Measurements from ENCODE around the gene PIM1. TPM values are rescaled to one million over a fixed set of nuclear protein-coding genes. Genes with fewer than 3 reads are reported as not detected.

PIM1 gene
- total RNA-seq, 3 donors from 2014 or later, result 17.4 to 56.0 (median 31.6) TPM

DNA sequence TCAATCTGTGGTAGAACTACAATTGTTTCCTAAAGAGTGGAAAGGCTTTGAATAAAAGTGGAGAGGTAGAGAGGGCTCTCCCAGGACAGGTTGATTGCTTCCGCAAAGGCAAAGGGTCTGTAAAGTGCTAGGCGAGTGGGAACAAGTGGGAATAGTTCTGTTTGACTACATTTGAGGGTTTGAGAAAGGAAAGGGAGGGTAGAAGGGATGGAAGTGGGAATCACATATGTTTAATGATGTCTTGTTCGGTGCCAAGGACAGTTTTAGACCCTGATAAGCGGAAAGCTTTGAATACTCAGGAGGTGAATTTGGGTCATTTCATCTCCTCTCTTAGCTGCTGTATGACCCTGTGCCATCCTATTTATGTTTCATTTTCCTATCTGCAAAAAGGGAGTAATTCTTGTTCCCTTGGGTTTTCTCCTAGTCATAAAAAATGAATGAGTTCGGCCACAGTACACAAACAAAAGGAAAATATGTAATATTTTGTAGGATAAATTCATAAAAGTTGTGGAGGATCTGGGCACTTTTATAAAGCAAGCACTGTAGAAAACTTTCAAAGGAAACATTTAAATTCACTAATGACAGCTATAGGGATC, 1.7 kb upstream of the PIM1 start:
- intact Hi-C loops (cut with DNase I; ENCODE audit: low total_unique reads), result no loop called here
- H3K4me3 ChIP-seq, result peak overlapping the region in 2 of 3 donors; percentile 43 to 89
- H3K27me3 ChIP-seq, result no peaks in the 10 kb centered on the region
- DNase-seq (ENCODE audit: low spot score in 2 of 2), result no peak
- peak overlapping the region; percentile 92 to 93 for H3K27ac ChIP-seq
- H3K36me3 ChIP-seq, result no peaks in the 10 kb centered on the region
- peaks cover 0 to 7% of the 10 kb centered on the region in 2 donors for H3K4me1 ChIP-seq
- TF ChIP-seq POLR2AphosphoS5 (IDR thresholded peaks at IDR 0.05) (no peak), POLR2A (IDR thresholded peaks at IDR 0.05) (no peak)
- TF ChIP-seq, protein P1, sequence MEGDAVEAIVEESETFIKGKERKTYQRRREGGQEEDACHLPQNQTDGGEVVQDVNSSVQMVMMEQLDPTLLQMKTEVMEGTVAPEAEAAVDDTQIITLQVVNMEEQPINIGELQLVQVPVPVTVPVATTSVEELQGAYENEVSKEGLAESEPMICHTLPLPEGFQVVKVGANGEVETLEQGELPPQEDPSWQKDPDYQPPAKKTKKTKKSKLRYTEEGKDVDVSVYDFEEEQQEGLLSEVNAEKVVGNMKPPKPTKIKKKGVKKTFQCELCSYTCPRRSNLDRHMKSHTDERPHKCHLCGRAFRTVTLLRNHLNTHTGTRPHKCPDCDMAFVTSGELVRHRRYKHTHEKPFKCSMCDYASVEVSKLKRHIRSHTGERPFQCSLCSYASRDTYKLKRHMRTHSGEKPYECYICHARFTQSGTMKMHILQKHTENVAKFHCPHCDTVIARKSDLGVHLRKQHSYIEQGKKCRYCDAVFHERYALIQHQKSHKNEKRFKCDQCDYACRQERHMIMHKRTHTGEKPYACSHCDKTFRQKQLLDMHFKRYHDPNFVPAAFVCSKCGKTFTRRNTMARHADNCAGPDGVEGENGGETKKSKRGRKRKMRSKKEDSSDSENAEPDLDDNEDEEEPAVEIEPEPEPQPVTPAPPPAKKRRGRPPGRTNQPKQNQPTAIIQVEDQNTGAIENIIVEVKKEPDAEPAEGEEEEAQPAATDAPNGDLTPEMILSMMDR (IDR thresholded peaks at IDR 0.05), result no peak
- no peaks in the 10 kb centered on the region for H3K9me3 ChIP-seq

DNA sequence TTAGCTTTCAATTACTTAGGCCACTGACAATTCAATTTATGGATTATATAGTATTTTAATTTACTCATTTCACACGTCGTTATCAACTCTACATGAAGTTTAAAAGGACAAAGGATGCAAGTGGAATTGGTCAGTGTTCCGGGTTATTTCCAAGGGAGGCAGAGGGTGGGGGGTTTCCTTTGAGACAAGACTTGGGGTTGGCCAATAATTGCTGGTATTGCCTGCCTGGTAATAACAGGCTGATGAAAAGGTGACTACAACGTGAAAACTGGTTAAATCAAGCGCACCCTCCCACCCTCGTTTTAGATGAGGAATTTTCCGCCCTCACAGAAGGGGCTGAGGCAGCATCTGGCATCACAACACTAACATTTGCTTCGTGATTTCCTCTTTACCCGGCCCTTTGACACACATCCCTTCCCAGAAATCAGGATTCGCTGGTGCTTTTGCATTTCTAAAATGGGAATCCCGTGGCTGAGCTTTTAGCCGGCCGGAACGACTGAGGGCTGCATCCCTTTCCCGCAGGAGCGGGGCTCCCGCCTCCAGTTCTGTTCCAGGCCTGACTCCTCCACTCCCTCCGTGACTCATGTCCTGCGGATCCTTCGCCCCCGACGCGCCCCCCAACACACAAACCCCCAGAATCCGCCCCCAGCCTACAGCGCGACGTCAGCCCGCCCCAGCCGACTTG, 999 bp upstream of the PIM1 start:
- no peak for DNase-seq (ENCODE audit: low spot score in 2 of 2)
- Histone ChIP-seq H3K4me3 (peak overlapping the region; percentile 43 to 89 (median 84)), H3K9me3 (no peaks in the 10 kb centered on the region), H3K27me3 (no peaks in the 10 kb centered on the region), H3K4me1 (peaks cover 0 to 7% of the 10 kb centered on the region in 2 donors), H3K27ac (peak overlapping the region; percentile 92 to 93), H3K36me3 (no peaks in the 10 kb centered on the region)
- TF ChIP-seq POLR2AphosphoS5 (IDR thresholded peaks at IDR 0.05) (no peak), POLR2A (IDR thresholded peaks at IDR 0.05) (no peak)
- TF ChIP-seq, protein P1 (IDR thresholded peaks at IDR 0.05), result no peak
- intact Hi-C loops (cut with DNase I; ENCODE audit: low total_unique reads), result no loop called here

DNA sequence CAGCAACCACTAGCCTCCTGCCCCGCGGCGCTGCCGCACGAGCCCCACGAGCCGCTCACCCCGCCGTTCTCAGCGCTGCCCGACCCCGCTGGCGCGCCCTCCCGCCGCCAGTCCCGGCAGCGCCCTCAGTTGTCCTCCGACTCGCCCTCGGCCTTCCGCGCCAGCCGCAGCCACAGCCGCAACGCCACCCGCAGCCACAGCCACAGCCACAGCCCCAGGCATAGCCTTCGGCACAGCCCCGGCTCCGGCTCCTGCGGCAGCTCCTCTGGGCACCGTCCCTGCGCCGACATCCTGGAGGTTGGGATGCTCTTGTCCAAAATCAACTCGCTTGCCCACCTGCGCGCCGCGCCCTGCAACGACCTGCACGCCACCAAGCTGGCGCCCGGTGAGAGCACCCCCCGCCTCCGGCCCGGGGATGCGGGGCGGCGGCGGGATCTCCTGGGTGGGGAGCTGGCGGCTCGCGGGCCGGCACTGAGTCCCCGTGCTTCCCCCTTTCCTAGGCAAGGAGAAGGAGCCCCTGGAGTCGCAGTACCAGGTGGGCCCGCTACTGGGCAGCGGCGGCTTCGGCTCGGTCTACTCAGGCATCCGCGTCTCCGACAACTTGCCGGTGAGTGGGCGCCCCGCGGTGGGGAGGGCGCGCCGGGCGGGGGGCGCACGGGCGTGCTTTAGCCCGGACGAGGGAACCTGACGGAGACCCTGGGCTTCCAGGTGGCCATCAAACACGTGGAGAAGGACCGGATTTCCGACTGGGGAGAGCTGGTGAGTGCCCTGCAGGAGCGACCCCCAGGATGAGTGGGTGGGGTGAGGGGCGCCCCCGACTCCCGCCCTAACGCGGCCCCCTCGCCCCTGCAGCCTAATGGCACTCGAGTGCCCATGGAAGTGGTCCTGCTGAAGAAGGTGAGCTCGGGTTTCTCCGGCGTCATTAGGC, 585 bp downstream of the PIM1 start:
- peak; percentile 47 to 57 for DNase-seq (ENCODE audit: low spot score in 2 of 2)
- TF ChIP-seq POLR2A (IDR thresholded peaks at IDR 0.05), result no peak
- TF ChIP-seq, protein P1 (IDR thresholded peaks at IDR 0.05), result peak in 2 of 3 donors; percentile 14 to 51

DNA sequence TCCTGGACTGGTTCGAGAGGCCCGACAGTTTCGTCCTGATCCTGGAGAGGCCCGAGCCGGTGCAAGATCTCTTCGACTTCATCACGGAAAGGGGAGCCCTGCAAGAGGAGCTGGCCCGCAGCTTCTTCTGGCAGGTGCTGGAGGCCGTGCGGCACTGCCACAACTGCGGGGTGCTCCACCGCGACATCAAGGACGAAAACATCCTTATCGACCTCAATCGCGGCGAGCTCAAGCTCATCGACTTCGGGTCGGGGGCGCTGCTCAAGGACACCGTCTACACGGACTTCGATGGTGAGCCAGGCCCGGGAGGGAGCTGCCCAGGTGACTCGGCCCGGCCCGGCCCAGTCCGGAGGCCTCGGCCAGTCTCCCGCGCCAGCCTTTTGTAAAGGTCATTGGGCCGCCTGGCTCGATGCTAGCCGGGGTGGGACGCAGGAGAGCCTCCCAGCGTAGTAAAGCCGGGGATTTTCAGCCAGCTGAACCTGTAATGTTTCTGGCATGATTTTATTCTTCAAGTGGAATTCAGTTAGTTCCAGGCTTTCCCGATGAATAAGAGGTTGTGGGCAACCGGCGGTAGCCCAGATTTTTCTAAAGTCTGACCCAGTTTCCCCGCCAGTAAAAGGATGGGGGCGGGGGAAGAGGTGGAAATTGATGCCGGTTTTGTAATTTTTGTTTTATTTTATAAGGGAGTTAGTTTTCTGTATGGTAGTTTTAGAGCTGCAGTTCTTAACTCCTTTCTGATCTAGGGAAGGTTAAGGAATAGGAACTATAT, 1.4 kb downstream of the PIM1 start:
- H3K4me3 ChIP-seq, result peak overlapping the region; percentile 84 to 99 (median 89)
- intact Hi-C loops (cut with DNase I; ENCODE audit: low total_unique reads), result loop anchor here (5.0 to 10.0 kb wide), 2 partner anchors 114 to 147 kb away; no protein-coding TSS in a partner anchor
- peak overlapping the region; percentile 93 for H3K27ac ChIP-seq
- no peak for TF ChIP-seq POLR2AphosphoS5 (IDR thresholded peaks at IDR 0.05)
- no peak for TF ChIP-seq POLR2A (IDR thresholded peaks at IDR 0.05)
- TF ChIP-seq, protein P1 (IDR thresholded peaks at IDR 0.05), result no peak
- no peaks in the 10 kb centered on the region for H3K36me3 ChIP-seq
- H3K9me3 ChIP-seq, result no peaks in the 10 kb centered on the region
- peak; percentile 54 to 55 for DNase-seq (ENCODE audit: low spot score in 2 of 2)
- no peaks in the 10 kb centered on the region for H3K27me3 ChIP-seq
- H3K4me1 ChIP-seq, result peaks cover 0 to 7% of the 10 kb centered on the region in 2 donors

More for the DNA sequence above, 585 bp downstream of the PIM1 start:
- H3K4me3 ChIP-seq, result peak overlapping the region; percentile 84 to 99 (median 89)
- peak overlapping the region; percentile 93 for H3K27ac ChIP-seq
- intact Hi-C loops (cut with DNase I; ENCODE audit: low total_unique reads), result loop anchor here (5.0 to 10.0 kb wide), 2 partner anchors 113 to 146 kb away; no protein-coding TSS in a partner anchor
- no peaks in the 10 kb centered on the region for H3K9me3 ChIP-seq
- no peaks in the 10 kb centered on the region for H3K36me3 ChIP-seq
- no peaks in the 10 kb centered on the region for H3K27me3 ChIP-seq
- H3K4me1 ChIP-seq, result peaks cover 0 to 7% of the 10 kb centered on the region in 2 donors

Measured in breast epithelium (tissue), 4 donors.